NCI-H2196 treated with DMSO at 0.1 percent for 48 hours (cell line): Measurements from ENCODE around the gene HCFC2.
A peak's percentile ranks its signal among the peaks of the same experiment; 100 is the strongest.
"Not testable (repeated sequence)": the region's sequence is repeated elsewhere in the genome, so short reads cannot be mapped to it uniquely, and the experiment has no call there.

Source experiments
- DNase-seq: peaks from one replicate; lab custom pipeline; 2025; ENCODE audit not compliant: unreplicated experiment; lab: John Stamatoyannopoulos, UW

The HCFC2 gene

GRCh38 chr12:104064031-104064841 is at the start of gene HCFC2:
TSS of gene HCFC2 (plus strand) at chr12:104064531. CDS start at chr12:104064561, 30 bp downstream.
- peak; percentile 72 for DNase-seq

- not testable (repeated sequence) for DNase-seq
Observed at GRCh38 chr12:104021862-104022261, 42.5 kb upstream of the HCFC2 start.

- DNase-seq = no peak
Observed at GRCh38 chr12:104022786-104023185, 41.5 kb upstream of the HCFC2 start.

- no peak for DNase-seq
Observed at GRCh38 chr12:104023710-104024109, 40.6 kb upstream of the HCFC2 start.

GRCh38 chr12:104024348-104024747 is 40.0 kb upstream of the HCFC2 start:
- no peak for DNase-seq

- no peak for DNase-seq
Observed at GRCh38 chr12:104025771-104026170, 38.6 kb upstream of the HCFC2 start.

GRCh38 chr12:104026841-104027599 is 37.3 kb upstream of the HCFC2 start:
- DNase-seq = peak; percentile 5

GRCh38 chr12:104030596-104030995 is 33.7 kb upstream of the HCFC2 start:
- DNase-seq = not testable (repeated sequence)

- not testable (repeated sequence) for DNase-seq
Observed at GRCh38 chr12:104036143-104036542, 28.2 kb upstream of the HCFC2 start.

GRCh38 chr12:104039769-104040168 is 24.6 kb upstream of the HCFC2 start:
- DNase-seq = not testable (repeated sequence)

- no peak for DNase-seq
Observed at GRCh38 chr12:104042580-104042979, 21.8 kb upstream of the HCFC2 start.

- no peak for DNase-seq
Observed at GRCh38 chr12:104044158-104044557, 20.2 kb upstream of the HCFC2 start.

GRCh38 chr12:104046306-104046705 is 18.0 kb upstream of the HCFC2 start:
- DNase-seq = no peak

GRCh38 chr12:104048162-104048561 is 16.2 kb upstream of the HCFC2 start:
- DNase-seq = no peak

GRCh38 chr12:104048811-104049210 is 15.5 kb upstream of the HCFC2 start:
- no peak for DNase-seq

GRCh38 chr12:104049278-104049902 is 14.9 kb upstream of the HCFC2 start:
- DNase-seq = no peak

GRCh38 chr12:104049903-104050356 is 14.4 kb upstream of the HCFC2 start, which contains the start of gene GLT8D2:
TSS of gene GLT8D2 (minus strand) at chr12:104050187. CDS start at chr12:104019648, 30,539 bp downstream.
- DNase-seq = no peak

GRCh38 chr12:104050436-104050835 is 13.9 kb upstream of the HCFC2 start:
- no peak for DNase-seq

GRCh38 chr12:104054681-104055346 is 9.5 kb upstream of the HCFC2 start:
- DNase-seq = no peak

GRCh38 chr12:104055686-104056388 is 8.5 kb upstream of the HCFC2 start:
- peak; percentile 97 for DNase-seq
